GM19455 (cell line): ENCODE data around the gene GLIS1.
"Not testable (repeated sequence)": the region's sequence is repeated elsewhere in the genome, so short reads cannot be mapped to it uniquely, and the experiment has no call there.

Experiments
- ATAC-seq: cut with Tn5 transposase; IDR thresholded peaks from one replicate; pipeline ENCODE4 v1.9.1; 2021; ENCODE audit not compliant: unreplicated experiment

Gene GLIS1

DNA sequence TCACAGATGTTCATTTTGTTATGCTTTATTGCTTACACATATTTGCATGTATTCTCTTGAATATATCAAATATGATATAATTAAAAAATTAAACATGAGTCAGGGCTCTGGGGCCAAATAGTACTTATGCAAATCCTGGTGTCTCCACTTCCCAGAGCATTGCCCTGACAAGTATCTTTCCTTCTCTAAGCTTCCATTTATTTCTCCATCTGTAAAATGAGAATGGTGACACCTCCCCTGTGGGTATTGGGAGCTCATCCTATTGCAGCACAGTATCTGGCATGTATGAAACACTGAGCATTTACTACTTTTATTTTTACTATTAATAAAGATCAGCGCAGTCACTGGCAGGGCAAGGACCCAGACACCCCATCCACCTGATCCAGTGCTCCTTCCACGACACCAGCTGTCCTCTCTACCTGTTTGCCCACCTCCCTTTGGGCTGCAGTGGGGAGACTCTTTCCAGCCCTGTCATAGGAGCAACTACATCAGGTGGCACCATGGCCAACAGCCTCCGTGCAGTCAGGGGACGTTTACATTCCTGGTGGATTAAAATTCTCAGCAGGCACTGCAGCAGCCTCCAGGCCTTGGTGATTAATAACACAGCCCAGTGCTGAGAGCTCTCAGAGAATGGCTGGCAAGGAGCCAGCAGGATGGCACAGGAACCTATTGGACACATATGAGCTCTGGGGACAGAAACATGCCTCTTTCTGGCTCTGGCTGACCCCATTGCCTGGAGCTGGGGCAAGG is 166.7 kb downstream of the GLIS1 start:
- ATAC-seq, result no peak

GRCh38 chr1:53568540-53568939 is 170.4 kb downstream of the GLIS1 start:
- ATAC-seq, result no peak

- no peak for ATAC-seq
Observed at GRCh38 chr1:53567851-53568250, 171.1 kb downstream of the GLIS1 start.

DNA sequence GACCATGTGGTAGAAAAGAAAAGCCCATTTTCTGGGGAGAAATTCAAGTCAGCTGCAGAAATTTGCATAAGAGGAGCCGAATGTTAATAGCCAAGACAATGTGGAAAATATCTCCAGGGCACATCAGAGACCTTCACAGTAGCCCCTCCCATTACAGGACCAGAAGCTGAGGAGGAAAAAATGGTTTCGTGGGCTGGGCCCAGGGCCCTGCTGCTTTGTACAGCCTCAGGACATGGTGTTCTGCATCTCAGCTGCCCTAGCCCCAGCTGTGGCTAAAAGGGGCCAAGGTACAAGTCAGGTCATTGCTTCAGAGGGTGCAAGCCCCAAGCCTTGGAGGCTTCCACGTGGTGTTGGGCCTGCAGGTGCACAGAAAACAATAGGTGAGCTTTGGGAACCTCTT is 171.5 kb downstream of the GLIS1 start:
- ATAC-seq, result no peak

DNA sequence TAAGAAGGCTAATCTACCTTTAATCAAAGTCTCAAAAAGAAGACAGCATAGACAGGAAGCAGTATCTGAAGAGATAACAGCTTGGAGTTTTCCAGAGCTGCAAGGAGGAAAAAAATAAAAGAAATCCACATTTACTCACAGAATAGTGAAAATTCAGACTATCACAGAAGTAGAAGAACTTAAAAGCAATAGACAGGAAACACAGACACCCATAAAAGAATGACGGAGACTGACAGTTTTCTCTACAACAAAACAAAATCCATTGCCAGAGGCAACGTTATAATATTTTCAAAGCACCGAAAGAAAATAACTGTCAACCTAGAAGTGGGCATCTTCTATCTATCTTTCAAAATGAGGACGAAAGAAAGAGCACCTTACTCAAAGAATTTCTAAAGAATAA is 175.4 kb downstream of the GLIS1 start:
- ATAC-seq, result no peak

DNA sequence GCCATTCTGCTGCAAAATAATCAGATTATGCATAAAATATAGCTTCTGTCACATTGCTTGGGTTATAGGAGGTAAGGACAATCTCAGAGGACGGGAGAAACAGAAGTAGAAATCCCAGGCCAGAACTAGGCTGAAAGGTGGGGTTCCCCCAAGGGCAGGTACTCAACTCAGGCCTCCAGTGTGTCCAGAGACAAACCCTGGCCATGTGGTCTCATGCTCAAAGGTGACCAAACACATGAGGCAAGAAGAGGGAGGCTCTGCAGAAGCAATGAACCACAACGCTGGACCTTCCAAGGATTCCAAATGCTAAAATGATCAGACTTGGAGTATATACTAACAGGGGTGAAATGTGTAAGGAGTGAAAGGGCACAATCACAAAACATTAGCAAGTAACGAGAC is 176.0 kb downstream of the GLIS1 start:
- no peak for ATAC-seq

DNA sequence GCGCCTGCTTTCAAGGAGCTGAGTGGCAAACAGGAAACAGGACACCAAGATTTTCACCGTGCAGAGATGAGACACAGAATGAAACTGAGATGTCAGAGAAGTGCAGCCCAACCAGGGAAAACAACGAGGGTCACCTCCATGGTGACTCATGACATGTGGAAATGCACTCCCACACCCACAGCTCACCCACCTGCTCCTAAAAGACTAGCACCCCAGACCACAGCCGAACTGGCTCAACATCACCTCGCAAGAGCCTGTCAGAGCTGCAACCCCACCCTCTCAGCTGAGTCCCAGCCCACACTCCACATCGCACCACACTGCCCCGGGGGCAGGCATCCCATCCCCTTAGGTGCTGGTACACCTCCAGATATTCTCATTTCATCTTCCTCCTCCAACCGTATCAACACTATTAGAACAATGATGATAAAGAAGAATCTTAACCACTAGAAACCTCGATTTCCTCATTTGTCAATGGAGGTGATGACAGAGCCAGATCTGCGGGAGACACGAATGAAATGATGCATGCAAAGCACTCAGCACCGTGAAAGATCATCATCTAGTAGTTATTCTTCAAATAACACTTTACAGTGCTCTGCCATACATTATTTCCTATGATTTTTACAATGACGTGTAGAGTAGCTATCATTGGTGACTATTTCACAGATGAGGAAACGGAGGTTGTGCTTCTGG is 176.5 kb downstream of the GLIS1 start:
- ATAC-seq, result no peak

- ATAC-seq, result no peak
Observed at GRCh38 chr1:53561503-53562105, 177.4 kb downstream of the GLIS1 start.

- no peak for ATAC-seq
Observed at GRCh38 chr1:53560581-53561502, 178.1 kb downstream of the GLIS1 start.

GRCh38 chr1:53559854-53560580 is 178.9 kb downstream of the GLIS1 start:
- ATAC-seq, result no peak

DNA sequence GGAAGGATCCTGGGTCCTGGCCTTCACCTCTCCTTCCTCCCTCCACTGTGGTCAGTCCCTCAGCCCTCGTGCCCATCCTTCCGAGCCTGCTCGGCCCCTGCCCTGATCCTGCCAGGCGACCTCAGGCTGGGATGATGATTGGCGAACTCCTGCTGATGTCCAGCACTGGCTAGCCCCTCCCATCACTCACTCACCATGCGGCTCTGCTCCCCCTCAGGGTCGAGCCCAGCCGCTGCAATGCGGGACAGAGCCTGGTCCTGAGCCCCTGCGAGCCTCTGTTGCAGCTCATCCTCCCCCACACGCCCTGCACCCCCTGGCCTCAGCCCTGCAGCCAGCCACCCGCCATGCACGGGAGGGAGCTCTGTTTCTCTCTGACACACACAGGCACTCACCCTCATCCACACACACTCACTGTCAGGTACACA is 179.6 kb downstream of the GLIS1 start:
- no peak for ATAC-seq

- ATAC-seq, result no peak
Observed at GRCh38 chr1:53558739-53559315, 180.1 kb downstream of the GLIS1 start.

DNA sequence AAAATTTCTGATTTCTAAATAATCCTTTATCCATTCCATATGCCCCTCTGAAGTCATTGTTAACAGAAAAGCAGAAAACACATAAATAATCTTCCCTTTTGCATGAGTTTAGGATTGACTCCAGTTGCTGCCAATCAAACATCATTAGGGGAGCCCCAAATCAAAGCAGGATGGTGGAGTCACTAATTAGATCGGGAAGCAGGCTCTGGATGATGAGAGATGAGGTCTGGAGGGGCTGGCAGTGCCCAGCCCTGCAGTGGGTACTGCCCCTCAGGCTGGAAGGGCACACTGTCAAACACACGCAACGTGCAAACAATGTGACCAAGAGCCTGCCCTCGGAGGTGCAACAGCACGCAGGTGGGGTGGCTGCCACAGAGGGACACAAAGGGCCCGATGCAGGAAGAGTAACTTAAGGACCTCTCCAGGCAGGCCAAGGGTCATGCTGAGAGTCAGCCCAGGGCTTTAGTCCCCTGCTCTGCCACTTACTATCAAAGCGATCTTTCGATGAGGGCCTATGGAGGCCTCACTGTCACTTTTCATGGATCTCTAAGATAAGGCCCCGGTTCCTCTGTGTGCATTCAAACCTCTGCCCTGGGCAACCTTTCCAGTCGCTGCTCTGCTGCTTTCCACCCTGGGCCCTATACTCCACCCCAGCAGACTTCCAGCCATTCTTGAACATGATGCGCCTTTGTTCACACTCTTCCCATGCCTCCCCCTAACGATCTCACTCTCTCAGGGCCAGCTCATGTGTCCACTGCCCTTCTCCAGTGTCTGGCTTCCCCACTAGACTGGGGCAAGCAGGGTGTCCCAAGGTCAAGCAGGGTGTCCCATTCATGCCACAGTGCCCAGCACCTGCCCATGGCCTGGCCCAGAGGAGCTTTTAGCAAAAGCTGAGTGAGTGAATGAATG is 180.9 kb downstream of the GLIS1 start:
- no peak for ATAC-seq

DNA sequence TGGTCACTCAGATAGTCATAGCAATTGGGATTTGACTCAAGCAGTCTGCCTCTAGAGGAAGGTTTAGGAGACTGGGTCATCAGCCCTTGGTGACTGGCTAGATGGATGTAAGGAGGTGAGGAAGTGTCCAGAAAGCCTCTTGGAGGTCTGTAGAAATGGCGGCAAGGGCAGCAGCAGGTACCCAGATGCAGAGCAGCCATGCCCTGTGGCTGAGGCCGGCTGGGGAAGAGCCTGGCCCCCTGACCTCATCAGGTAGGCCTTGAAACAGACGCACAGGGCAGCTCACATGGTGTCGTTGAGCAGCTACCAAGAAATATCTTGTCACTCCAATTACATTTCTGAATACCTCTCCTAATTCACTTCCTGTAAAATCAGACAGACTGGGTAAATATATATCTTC is 181.6 kb downstream of the GLIS1 start:
- ATAC-seq, result no peak

GRCh38 chr1:53556657-53557227 is 182.2 kb downstream of the GLIS1 start:
- ATAC-seq, result no peak

DNA sequence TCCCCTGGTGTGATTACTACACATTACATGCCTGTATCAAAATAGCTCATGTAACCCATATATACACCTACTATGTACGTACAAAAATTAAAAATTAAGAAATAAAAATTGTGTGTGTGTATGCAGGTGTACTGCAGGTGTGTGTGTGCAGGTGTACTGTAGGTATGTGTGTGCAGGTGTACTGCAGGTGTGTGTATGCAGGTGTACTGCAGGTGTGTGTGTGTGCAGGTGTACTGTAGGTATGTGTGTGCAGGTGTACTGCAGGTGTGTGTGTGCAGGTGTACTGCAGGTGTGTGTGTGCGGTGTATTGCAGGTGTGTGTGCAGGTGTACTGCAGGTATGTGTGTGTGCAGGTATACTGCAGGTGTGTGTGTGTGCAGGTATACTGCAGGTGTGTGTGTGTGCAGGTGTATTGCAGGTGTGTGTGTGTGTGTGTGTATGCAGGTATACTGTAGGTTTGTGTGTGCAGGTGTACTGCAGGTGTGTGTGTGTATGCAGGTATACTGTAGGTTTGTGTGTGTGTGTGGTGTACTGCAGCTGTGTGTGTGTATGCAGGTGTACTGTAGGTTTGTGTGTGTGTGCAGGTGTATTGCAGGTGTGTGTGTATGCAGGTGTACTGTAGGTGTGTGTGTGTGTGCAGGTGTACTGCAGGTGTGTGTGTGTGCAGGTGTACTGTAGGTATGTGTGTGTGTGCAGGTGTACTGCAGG is 183.2 kb downstream of the GLIS1 start:
- not testable (repeated sequence) for ATAC-seq

DNA sequence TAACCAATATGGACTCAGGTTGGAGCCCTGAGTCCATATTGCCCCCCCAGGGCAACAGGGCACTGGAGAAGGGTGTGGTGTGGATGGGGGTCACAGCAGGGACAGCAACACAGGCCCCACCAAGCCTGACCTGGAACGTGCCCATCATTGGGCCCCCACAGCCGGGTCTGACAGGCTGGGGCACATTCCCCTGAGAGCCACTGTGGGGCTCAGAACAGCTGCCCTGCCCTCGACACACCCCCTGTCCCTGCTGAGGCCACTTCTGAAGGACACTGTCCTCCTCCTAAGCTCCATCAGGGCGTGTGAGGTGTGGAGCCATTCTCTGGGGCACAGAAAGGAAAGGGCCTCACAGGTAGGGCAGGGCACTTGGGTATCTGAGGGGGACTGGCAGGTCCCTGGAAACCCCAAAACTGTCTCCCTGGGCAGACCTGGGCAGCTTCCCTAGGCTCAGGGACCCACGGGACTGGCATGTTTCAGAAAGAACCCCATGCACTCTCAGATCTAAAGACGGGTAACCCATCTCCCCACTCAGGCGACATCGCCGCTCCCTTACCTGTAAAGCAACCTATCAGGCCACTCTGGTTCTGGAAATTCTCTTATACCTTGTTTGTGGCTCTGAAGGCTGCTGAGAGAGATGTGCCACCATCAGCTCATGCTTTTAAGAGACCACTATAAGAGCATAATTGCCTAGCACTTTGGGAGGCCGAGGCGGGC is 184.2 kb downstream of the GLIS1 start:
- ATAC-seq, result no peak
